Measurements from ENCODE around the gene ADH1C.
A peak's percentile ranks its signal among the peaks of the same experiment; 100 is the strongest.
"Not testable (repeated sequence)": the region's sequence is repeated elsewhere in the genome, so short reads cannot be mapped to it uniquely, and the experiment has no call there.

Gene ADH1C

DNA sequence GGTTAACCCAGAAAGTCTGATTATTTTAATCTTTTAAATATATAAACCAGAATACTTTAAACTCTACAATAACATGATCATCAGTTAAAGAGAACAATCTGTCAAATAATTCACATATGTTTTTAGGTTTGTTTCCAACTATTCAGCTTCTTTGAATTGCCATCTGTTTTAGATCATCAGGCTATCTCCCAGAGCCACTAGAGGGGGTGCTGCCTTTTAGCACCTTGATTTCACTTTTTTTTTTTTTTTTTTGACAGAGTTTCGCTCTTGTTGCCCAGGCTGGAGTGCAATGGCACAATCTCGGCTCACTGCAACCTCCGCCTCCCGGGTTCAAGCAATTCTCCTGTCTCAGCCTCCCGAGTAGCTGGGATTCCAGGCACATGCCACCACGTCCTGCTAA is 24.8 kb upstream of the ADH1C start:
- H3K9me3 ChIP-seq (ENCODE audit: severe bottlenecking); H3K27ac ChIP-seq (ENCODE audit: poor library complexity, severe bottlenecking); H3K27me3 ChIP-seq (ENCODE audit: insufficient read depth, poor library complexity, severe bottlenecking); ATAC-seq (ENCODE audit: low read depth); H3K4me1 ChIP-seq (ENCODE audit: insufficient read depth, poor library complexity, severe bottlenecking); H3K36me3 ChIP-seq (ENCODE audit: low read depth); DNase-seq (ENCODE audit: low spot score); H3K4me3 ChIP-seq (ENCODE audit: severe bottlenecking): not testable (repeated sequence)
- TF ChIP-seq, protein P1, sequence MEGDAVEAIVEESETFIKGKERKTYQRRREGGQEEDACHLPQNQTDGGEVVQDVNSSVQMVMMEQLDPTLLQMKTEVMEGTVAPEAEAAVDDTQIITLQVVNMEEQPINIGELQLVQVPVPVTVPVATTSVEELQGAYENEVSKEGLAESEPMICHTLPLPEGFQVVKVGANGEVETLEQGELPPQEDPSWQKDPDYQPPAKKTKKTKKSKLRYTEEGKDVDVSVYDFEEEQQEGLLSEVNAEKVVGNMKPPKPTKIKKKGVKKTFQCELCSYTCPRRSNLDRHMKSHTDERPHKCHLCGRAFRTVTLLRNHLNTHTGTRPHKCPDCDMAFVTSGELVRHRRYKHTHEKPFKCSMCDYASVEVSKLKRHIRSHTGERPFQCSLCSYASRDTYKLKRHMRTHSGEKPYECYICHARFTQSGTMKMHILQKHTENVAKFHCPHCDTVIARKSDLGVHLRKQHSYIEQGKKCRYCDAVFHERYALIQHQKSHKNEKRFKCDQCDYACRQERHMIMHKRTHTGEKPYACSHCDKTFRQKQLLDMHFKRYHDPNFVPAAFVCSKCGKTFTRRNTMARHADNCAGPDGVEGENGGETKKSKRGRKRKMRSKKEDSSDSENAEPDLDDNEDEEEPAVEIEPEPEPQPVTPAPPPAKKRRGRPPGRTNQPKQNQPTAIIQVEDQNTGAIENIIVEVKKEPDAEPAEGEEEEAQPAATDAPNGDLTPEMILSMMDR (IDR thresholded peaks at IDR 0.05; ENCODE audit: poor library complexity, severe bottlenecking), result peak; percentile 60

DNA sequence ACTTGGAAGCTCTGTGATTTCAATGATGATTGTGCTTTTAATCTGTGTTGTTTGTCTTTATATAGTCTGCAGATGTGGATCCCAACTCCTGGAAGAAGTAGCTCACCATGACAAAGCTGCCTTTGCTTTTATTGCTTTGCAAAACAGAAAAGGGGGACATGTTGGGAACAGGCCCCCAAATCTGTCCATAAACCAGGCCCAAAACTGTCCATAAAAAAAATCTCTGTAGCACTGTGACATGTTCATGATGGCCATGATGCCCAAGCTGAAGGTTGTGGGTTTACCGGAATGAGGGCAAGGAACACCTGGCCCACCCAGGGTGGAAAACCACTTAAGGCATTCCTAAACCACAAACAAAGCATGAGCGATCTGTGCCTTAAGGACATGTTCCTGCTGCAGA is 19.9 kb upstream of the ADH1C start:
- not testable (repeated sequence) for H3K27ac ChIP-seq (ENCODE audit: poor library complexity, severe bottlenecking); H3K36me3 ChIP-seq (ENCODE audit: low read depth); DNase-seq (ENCODE audit: low spot score); H3K4me3 ChIP-seq (ENCODE audit: severe bottlenecking); H3K27me3 ChIP-seq (ENCODE audit: insufficient read depth, poor library complexity, severe bottlenecking); H3K9me3 ChIP-seq (ENCODE audit: severe bottlenecking); ATAC-seq (ENCODE audit: low read depth); H3K4me1 ChIP-seq (ENCODE audit: insufficient read depth, poor library complexity, severe bottlenecking)

DNA sequence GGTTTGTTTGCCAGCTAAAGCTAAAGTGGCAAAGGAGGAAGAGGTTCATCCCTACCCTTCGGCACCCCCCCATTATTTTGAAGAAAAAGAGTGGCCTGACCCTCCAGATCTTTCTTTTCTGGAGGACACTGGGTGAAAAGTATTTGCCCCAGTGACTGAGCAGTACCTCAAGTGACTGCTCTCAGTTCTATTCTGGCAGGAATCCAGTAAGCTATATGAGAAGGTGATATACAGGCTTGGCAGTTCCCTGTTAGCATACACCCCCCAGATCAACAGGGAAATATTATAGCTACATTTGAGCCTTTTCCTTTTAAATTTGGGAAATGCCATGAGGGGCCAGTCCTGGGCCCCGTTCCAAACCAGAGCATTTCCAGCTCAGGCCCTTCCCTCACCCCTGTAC is 15.3 kb upstream of the ADH1C start:
- H3K36me3 ChIP-seq (ENCODE audit: low read depth); H3K4me3 ChIP-seq (ENCODE audit: severe bottlenecking); H3K9me3 ChIP-seq (ENCODE audit: severe bottlenecking); DNase-seq (ENCODE audit: low spot score); H3K4me1 ChIP-seq (ENCODE audit: insufficient read depth, poor library complexity, severe bottlenecking); H3K27me3 ChIP-seq (ENCODE audit: insufficient read depth, poor library complexity, severe bottlenecking); H3K27ac ChIP-seq (ENCODE audit: poor library complexity, severe bottlenecking); ATAC-seq (ENCODE audit: low read depth): not testable (repeated sequence)

DNA sequence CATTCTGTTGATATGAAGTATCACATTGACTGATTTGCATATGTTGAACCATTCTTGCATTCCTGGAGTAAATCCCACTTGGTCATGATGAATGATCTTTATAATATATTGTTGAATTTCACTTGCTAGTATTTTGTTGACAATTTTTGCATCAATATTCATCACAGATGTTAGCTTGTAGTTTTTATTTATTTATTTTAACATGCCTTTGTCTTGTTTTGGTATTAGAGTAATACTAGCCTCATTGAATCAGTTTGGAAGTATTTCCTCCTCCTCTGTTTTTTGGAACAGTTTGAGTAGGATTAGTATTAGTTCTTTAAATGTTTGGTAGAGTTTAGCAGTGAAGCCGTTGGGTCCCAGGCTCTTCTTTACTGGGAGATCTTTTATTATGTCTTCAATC is 13.9 kb upstream of the ADH1C start:
- TF ChIP-seq, protein P1 (IDR thresholded peaks at IDR 0.05; ENCODE audit: poor library complexity, severe bottlenecking), result no peak
- Histone ChIP-seq H3K4me3 (ENCODE audit: severe bottlenecking) (no peak overlapping the region), H3K4me1 (ENCODE audit: insufficient read depth, poor library complexity, severe bottlenecking) (no peaks in the 10 kb centered on the region), H3K27ac (ENCODE audit: poor library complexity, severe bottlenecking) (no peak overlapping the region), H3K27me3 (ENCODE audit: insufficient read depth, poor library complexity, severe bottlenecking) (no peaks in the 10 kb centered on the region), H3K36me3 (ENCODE audit: low read depth) (no peaks in the 10 kb centered on the region), H3K9me3 (ENCODE audit: severe bottlenecking) (peaks cover 3% of the 10 kb centered on the region)
- no peak for ATAC-seq (ENCODE audit: low read depth)
- no peak for DNase-seq (ENCODE audit: low spot score)

DNA sequence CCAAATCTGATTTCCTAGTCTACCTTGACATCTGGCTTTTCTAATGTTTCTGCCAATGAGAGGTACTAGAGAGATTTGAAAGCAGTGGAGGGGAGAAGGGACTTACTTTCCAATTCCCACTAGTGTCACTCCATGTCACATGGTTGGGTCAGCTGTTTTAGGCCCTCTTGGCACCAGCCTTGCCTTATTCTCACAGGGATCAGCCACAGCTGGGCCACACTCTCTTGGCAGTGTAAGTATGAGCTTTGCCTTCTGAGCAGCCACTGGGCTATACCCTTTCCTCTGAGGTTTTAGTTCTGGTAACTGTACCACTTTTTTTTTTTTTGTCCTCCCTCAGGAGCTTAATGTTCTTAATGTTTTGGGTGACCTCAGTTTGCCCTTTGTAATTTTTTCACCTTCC is 10.2 kb upstream of the ADH1C start:
- Histone ChIP-seq H3K4me3 (ENCODE audit: severe bottlenecking) (no peak overlapping the region), H3K27me3 (ENCODE audit: insufficient read depth, poor library complexity, severe bottlenecking) (peaks cover 3% of the 10 kb centered on the region)
- ATAC-seq (ENCODE audit: low read depth), result no peak

DNA sequence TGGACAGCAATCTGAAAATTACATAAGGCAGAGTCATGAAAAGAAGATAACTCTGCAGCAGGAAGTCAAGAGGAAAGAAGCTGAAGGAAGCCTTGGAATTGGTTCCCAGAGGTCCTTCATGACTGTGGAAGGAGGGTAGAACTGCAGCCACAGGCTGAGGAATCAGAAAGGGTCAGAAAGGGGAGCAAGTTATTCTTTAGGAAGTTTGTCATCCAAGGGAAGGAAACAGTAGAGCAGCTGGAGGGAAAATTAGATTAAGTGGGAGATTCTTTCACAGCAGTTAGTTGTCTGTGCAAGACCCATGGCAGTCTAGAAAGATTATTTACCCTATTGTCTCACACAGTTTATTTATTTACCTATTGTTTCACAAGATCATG is 9.3 kb upstream of the ADH1C start:
- Histone ChIP-seq H3K36me3 (ENCODE audit: low read depth) (no peaks in the 10 kb centered on the region), H3K27me3 (ENCODE audit: insufficient read depth, poor library complexity, severe bottlenecking) (peaks cover 3% of the 10 kb centered on the region), H3K4me3 (ENCODE audit: severe bottlenecking) (no peak overlapping the region), H3K4me1 (ENCODE audit: insufficient read depth, poor library complexity, severe bottlenecking) (no peaks in the 10 kb centered on the region), H3K27ac (ENCODE audit: poor library complexity, severe bottlenecking) (no peak overlapping the region), H3K9me3 (ENCODE audit: severe bottlenecking) (peaks cover 3% of the 10 kb centered on the region)
- ATAC-seq (ENCODE audit: low read depth), result no peak
- DNase-seq (ENCODE audit: low spot score), result no peak
- TF ChIP-seq, protein P1 (IDR thresholded peaks at IDR 0.05; ENCODE audit: poor library complexity, severe bottlenecking), result no peak

More for the DNA sequence above, 10.2 kb upstream of the ADH1C start:
- Histone ChIP-seq H3K4me1 (ENCODE audit: insufficient read depth, poor library complexity, severe bottlenecking) (no peaks in the 10 kb centered on the region), H3K9me3 (ENCODE audit: severe bottlenecking) (peaks cover 3% of the 10 kb centered on the region), H3K27ac (ENCODE audit: poor library complexity, severe bottlenecking) (no peak overlapping the region), H3K36me3 (ENCODE audit: low read depth) (no peaks in the 10 kb centered on the region)
- no peak for DNase-seq (ENCODE audit: low spot score)
- TF ChIP-seq, protein P1 (IDR thresholded peaks at IDR 0.05; ENCODE audit: poor library complexity, severe bottlenecking), result no peak

Measured in RWPE2 (cell line).